ENCODE data around the gene ERC2. TPM values are rescaled to one million over a fixed set of nuclear protein-coding genes. Genes with fewer than 3 reads are reported as not detected.

Gene ERC2
- total RNA-seq, 2 experiments from 2014 or later = not detected

DNA sequence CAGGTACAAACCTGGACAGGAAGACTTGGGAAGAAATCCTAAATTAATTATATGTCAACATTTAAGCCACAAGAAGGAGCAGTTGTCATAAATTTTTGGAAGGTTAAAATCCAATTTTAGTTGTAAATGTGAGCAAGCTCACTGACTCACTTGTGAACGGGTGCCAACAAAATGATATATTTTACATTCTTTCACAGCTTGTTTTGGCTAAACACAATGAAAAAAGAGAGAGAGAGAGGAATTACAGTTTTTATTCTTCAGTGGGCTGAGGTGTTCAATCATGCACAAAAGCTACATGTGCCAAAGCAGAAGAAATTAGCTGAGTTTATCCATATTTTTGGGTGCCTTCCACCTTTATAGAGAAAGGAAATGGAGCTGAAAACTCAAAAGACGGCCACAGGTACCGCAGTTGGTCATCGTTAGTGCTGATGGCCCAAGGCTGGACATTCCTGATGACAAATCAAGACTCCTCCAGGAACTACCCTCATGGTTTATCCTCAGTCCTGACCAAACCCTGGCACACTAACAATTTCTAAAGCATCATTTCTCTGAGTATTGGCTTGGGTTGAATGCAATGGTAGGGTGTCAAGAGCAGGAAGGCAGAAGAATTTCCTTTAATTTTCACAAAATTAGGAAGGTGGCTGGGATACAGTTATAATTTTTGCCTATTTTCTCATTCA is 943.6 kb downstream of the ERC2 start:
- POLR2A ChIA-PET = no interaction called here
- no peak for DNase-seq
- H3K4me3 Mint-ChIP-seq = no peak overlapping the region
- H3K36me3 Mint-ChIP-seq = no peaks in the 10 kb centered on the region
- H3K27ac Mint-ChIP-seq = no peak overlapping the region
- ATAC-seq (ENCODE audit: low read depth) = no peak
- H3K4me1 Mint-ChIP-seq = no peaks in the 10 kb centered on the region
- H3K27me3 Mint-ChIP-seq = peaks cover 2% of the 10 kb centered on the region
- no peaks in the 10 kb centered on the region for H3K9me3 Mint-ChIP-seq

GRCh38 chr3:55523471-55523870 is 944.8 kb downstream of the ERC2 start:
- ATAC-seq (ENCODE audit: low read depth) (no peak), DNase-seq (no peak)
- Mint-ChIP-seq H3K9me3 (no peaks in the 10 kb centered on the region), H3K36me3 (no peaks in the 10 kb centered on the region), H3K4me3 (no peak overlapping the region), H3K4me1 (no peaks in the 10 kb centered on the region), H3K27ac (no peak overlapping the region), H3K27me3 (peaks cover 2% of the 10 kb centered on the region)
- POLR2A ChIA-PET = no interaction called here

DNA sequence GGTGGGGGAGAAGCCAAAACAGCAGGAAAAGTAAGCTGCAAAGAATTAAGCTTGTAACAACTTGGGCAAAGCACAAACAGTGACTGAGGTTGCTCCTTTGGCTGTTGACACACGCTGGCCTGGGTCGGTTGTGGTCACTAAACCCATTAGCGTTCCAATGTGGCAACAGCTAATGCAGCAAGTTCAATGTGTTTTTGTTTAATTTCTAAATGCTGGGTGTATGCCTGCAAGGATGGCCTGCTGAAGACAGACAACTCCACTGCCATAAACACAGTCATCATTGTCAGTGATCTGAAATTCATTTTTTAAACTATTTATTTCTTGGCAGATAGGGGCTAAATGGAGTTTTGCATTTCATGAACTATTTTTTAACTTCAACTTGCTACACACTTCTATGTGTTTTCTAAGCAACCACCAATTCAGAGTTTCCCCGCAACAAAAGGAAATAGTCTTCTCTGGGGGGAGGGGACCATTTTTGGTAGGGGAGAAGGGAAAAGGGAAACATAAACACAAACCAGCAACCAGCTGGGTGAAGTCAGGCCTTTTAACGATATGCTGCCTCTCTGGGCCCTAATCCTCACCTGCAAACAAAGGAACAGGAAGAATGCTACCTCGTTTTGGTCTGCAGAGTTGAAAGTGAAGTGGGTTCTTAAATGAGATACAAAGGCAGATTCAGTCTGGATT is 946.4 kb downstream of the ERC2 start:
- no peak overlapping the region for H3K27ac Mint-ChIP-seq
- H3K27me3 Mint-ChIP-seq = peaks cover 2% of the 10 kb centered on the region

DNA sequence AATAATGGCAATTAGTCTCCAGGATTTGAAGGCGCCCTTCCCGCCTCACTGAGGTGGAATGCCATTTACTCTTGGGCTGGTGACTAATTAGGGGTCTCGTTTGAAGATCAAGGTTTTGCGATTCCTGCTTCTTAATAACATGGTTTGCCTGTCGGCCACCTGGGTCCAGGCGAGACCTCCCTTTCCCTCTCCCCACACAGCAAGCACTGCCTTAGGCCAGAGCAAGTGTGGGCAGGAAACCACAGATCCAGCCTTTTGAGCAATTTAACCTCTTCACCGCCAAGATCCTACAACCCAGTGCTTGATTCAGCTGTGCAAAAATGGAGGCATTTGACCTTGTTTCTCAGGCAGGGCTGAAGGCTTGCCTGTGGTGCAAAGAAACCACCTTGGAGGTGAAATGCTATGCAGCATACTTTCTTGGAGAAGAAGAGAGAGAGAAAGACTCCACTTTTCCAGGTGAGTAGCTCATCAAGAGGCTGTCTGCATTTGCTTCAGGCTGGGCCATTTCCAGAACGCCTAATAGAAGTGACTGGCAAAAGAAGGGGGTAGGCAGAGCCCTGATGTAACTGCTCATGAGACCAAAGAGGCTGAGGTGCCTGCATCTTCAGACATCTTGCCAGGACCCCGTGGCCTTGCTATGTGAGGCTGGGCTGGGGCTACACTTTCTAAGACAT is 947.1 kb downstream of the ERC2 start:
- no peak overlapping the region for H3K4me3 Mint-ChIP-seq
- no peaks in the 10 kb centered on the region for H3K4me1 Mint-ChIP-seq
- POLR2A ChIA-PET = no interaction called here
- no peaks in the 10 kb centered on the region for H3K9me3 Mint-ChIP-seq
- H3K27ac Mint-ChIP-seq = no peak overlapping the region
- ATAC-seq (ENCODE audit: low read depth) (no peak), DNase-seq (no peak)
- H3K27me3 Mint-ChIP-seq = peaks cover 2% of the 10 kb centered on the region
- no peaks in the 10 kb centered on the region for H3K36me3 Mint-ChIP-seq

More for the DNA sequence above, 946.4 kb downstream of the ERC2 start:
- H3K9me3 Mint-ChIP-seq = no peaks in the 10 kb centered on the region
- DNase-seq (no peak), ATAC-seq (ENCODE audit: low read depth) (no peak)
- no peaks in the 10 kb centered on the region for H3K4me1 Mint-ChIP-seq
- POLR2A ChIA-PET = no interaction called here
- H3K36me3 Mint-ChIP-seq = no peaks in the 10 kb centered on the region
- no peak overlapping the region for H3K4me3 Mint-ChIP-seq

GRCh38 chr3:55519019-55519418 is 949.2 kb downstream of the ERC2 start:
- Mint-ChIP-seq H3K4me3 (no peak overlapping the region), H3K9me3 (no peaks in the 10 kb centered on the region), H3K27me3 (peaks cover 2% of the 10 kb centered on the region), H3K4me1 (no peaks in the 10 kb centered on the region), H3K36me3 (no peaks in the 10 kb centered on the region), H3K27ac (no peak overlapping the region)
- no peak for ATAC-seq (ENCODE audit: low read depth)
- DNase-seq = no peak
- POLR2A ChIA-PET = no interaction called here

DNA sequence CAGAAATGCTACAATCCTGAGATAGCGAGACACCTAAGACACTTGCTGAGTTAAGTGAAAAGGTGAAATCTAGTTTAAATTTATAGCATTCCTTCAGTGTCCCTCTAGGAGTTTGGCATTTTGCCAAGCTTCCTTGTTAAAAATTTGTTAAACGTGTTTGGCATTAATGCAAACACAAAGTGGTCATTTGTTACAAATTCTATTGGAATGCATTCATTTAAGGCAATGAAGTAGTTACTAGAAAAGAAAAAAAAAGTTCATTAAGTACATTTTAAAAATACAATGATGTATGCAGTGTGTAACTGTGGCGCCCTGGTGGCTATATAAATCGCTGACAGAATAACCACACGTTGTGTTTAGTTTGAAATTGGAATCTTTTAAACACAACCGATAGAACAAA is 949.8 kb downstream of the ERC2 start:
- no peak for ATAC-seq (ENCODE audit: low read depth)
- Mint-ChIP-seq H3K27me3 (peaks cover under 1% of the 10 kb centered on the region), H3K4me1 (no peaks in the 10 kb centered on the region), H3K4me3 (no peak overlapping the region), H3K27ac (no peak overlapping the region), H3K9me3 (no peaks in the 10 kb centered on the region), H3K36me3 (no peaks in the 10 kb centered on the region)
- no peak for DNase-seq
- POLR2A ChIA-PET = no interaction called here

GRCh38 chr3:55516392-55517030 is 951.8 kb downstream of the ERC2 start:
- POLR2A ChIA-PET = no interaction called here
- H3K36me3 Mint-ChIP-seq = no peaks in the 10 kb centered on the region
- DNase-seq = no peak
- ATAC-seq (ENCODE audit: low read depth) = no peak
- H3K4me1 Mint-ChIP-seq = no peaks in the 10 kb centered on the region
- peaks cover 2% of the 10 kb centered on the region for H3K27me3 Mint-ChIP-seq
- H3K4me3 Mint-ChIP-seq = no peak overlapping the region
- H3K27ac Mint-ChIP-seq = no peak overlapping the region
- H3K9me3 Mint-ChIP-seq = no peaks in the 10 kb centered on the region

GRCh38 chr3:55515550-55516246 is 952.6 kb downstream of the ERC2 start:
- DNase-seq (no peak), ATAC-seq (ENCODE audit: low read depth) (no peak)
- Mint-ChIP-seq H3K4me3 (no peak overlapping the region), H3K9me3 (no peaks in the 10 kb centered on the region), H3K27ac (no peak overlapping the region), H3K36me3 (no peaks in the 10 kb centered on the region), H3K27me3 (peaks cover 2% of the 10 kb centered on the region), H3K4me1 (no peaks in the 10 kb centered on the region)
- POLR2A ChIA-PET = no interaction called here

GRCh38 chr3:55514962-55515361 is 953.3 kb downstream of the ERC2 start:
- ATAC-seq (ENCODE audit: low read depth) = no peak
- peaks cover 2% of the 10 kb centered on the region for H3K27me3 Mint-ChIP-seq
- no peak overlapping the region for H3K27ac Mint-ChIP-seq
- POLR2A ChIA-PET = no interaction called here
- no peaks in the 10 kb centered on the region for H3K36me3 Mint-ChIP-seq
- H3K4me3 Mint-ChIP-seq = no peak overlapping the region
- H3K9me3 Mint-ChIP-seq = no peaks in the 10 kb centered on the region
- no peak for DNase-seq
- H3K4me1 Mint-ChIP-seq = no peaks in the 10 kb centered on the region

GRCh38 chr3:55512571-55513343 is 955.5 kb downstream of the ERC2 start:
- POLR2A ChIA-PET = no interaction called here
- Mint-ChIP-seq H3K4me1 (no peaks in the 10 kb centered on the region), H3K36me3 (no peaks in the 10 kb centered on the region), H3K4me3 (no peak overlapping the region), H3K9me3 (no peaks in the 10 kb centered on the region), H3K27ac (no peak overlapping the region), H3K27me3 (peaks cover 2% of the 10 kb centered on the region)
- DNase-seq = no peak
- no peak for ATAC-seq (ENCODE audit: low read depth)

DNA sequence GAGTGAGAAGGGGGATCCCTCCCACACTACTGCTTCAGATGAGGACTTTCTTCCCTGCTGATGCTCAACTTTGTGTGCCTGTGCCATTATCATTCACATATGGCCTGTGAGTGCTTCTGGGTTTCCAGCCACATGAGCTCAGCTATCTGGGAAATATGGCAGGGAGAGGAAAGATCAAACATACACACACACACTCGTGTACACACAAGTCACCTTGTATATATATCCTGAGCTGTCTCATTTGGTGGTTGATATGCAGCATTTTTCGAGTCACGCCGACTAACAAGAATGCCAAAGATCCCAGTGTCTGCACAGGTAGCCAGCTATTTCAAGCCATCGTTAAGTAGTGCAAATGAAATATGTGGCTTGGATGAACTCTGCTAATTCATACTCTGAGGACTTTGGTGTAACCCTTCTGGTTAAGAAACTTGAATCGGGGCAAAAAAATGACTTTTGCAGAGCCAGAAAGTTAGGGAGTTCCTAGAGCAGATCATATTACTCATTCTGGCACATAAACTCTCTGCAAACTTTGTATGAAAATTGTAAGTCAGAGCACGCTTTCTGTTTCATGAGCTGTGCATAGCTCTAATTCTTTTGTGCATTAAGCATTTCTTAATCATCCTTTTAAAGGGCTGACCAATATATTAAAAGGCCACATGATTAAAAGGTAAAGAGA is 956.2 kb downstream of the ERC2 start:
- Mint-ChIP-seq H3K4me1 (no peaks in the 10 kb centered on the region), H3K27me3 (peaks cover 2% of the 10 kb centered on the region)

GRCh38 chr3:55508335-55508734 is 959.9 kb downstream of the ERC2 start:
- Mint-ChIP-seq H3K27me3 (peaks cover 2% of the 10 kb centered on the region), H3K9me3 (no peaks in the 10 kb centered on the region), H3K4me1 (no peaks in the 10 kb centered on the region), H3K4me3 (no peak overlapping the region), H3K27ac (no peak overlapping the region), H3K36me3 (no peaks in the 10 kb centered on the region)
- ATAC-seq (ENCODE audit: low read depth) (no peak), DNase-seq (no peak)
- POLR2A ChIA-PET = no interaction called here

More for the DNA sequence above, 956.2 kb downstream of the ERC2 start:
- no peaks in the 10 kb centered on the region for H3K9me3 Mint-ChIP-seq
- H3K27ac Mint-ChIP-seq = no peak overlapping the region
- H3K4me3 Mint-ChIP-seq = no peak overlapping the region
- POLR2A ChIA-PET = no interaction called here
- ATAC-seq (ENCODE audit: low read depth) = no peak
- DNase-seq = no peak
- H3K36me3 Mint-ChIP-seq = no peaks in the 10 kb centered on the region

Data from activated naive CD8-positive, alpha-beta T cell treated with anti-CD3 and anti-CD28 coated beads, Interleukin-2, amount 10 ng/mL, durations not matched to agents 7 days and 5 days (primary cell).